Mammary epithelial cell (primary cell): ENCODE data around the gene OS9.

Experiments
- EZH2 ChIP-seq: IDR thresholded peaks from 2 replicates; pipeline ENCODE4 v1.6.1; 2012; ENCODE audit warnings: low read length, inconsistent platforms, borderline replicate concordance
- TF ChIP-seq, protein P1 (sequence below), 2 donors: IDR thresholded peaks in 1 of 2; conservative IDR thresholded peaks in 1 of 2; 2 replicates each; pipeline ENCODE4 v1.5.1; 2011 to 2012; ENCODE audit warnings: inconsistent platforms in 2 of 2, low read length in 2 of 2, mild to moderate bottlenecking in 2 of 2, control low read depth in 1 of 2, low read depth in 1 of 2; ENCODE audit not compliant: insufficient read depth in 1 of 2; ENCODE audit errors: extremely low read depth in 1 of 2

DNA sequence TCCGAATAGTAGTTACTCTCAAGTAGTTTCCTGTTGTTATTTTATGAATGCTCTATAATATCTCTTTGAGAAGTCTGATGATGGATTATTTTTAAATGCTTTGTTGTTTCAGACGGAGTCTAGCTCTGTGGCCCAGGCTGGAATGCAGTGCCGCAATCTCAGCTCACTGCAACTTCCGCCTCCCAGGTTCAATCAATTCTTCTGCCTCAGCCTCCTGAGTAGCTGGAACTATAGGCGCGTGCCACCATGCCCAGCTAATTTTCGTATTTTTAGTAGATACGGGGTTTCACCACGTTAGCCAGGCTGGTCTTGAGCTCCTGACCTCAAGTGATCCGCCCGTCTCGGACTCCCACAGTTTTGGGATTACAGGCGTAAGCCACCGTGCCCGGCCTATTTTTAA, 1.4 kb upstream of the OS9 start:
- TF ChIP-seq, protein P1, sequence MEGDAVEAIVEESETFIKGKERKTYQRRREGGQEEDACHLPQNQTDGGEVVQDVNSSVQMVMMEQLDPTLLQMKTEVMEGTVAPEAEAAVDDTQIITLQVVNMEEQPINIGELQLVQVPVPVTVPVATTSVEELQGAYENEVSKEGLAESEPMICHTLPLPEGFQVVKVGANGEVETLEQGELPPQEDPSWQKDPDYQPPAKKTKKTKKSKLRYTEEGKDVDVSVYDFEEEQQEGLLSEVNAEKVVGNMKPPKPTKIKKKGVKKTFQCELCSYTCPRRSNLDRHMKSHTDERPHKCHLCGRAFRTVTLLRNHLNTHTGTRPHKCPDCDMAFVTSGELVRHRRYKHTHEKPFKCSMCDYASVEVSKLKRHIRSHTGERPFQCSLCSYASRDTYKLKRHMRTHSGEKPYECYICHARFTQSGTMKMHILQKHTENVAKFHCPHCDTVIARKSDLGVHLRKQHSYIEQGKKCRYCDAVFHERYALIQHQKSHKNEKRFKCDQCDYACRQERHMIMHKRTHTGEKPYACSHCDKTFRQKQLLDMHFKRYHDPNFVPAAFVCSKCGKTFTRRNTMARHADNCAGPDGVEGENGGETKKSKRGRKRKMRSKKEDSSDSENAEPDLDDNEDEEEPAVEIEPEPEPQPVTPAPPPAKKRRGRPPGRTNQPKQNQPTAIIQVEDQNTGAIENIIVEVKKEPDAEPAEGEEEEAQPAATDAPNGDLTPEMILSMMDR (conservative IDR thresholded peaks at IDR 0.05 in 1 of 2, IDR thresholded peaks at IDR 0.05 in 1 of 2; ENCODE audit: extremely low read depth in 1 of 2, insufficient read depth in 1 of 2, low read depth in 1 of 2, low read length in 2 of 2): no peak
- TF ChIP-seq EZH2: no peak
